ENCODE measurements around the gene TH.
"Not testable (repeated sequence)": the region's sequence is repeated elsewhere in the genome, so short reads cannot be mapped to it uniquely, and the experiment has no call there.

Gene TH

GRCh38 chr11:2194877-2195755 lies 23.5 kb upstream of the TH start:
- DNase-seq, result no peak

- DNase-seq, result not testable (repeated sequence)
Measured at GRCh38 chr11:2193888-2194595, 22.4 kb upstream of the TH start.

GRCh38 chr11:2193099-2193887 lies 21.7 kb upstream of the TH start:
- no peak for DNase-seq

- DNase-seq, result no peak
Measured at GRCh38 chr11:2192435-2192834, 20.8 kb upstream of the TH start.

GRCh38 chr11:2191883-2192282 lies 20.3 kb upstream of the TH start:
- no peak for DNase-seq

GRCh38 chr11:2190657-2191471 lies 19.2 kb upstream of the TH start:
- peak; percentile 60 for DNase-seq

- DNase-seq, result no peak
Measured at GRCh38 chr11:2189938-2190656, 18.5 kb upstream of the TH start.

- DNase-seq, result peak; percentile 23
Measured at GRCh38 chr11:2188745-2189144, 17.1 kb upstream of the TH start.

- no peak for DNase-seq
Measured at GRCh38 chr11:2187280-2187707, 15.7 kb upstream of the TH start.

GRCh38 chr11:2186669-2187279 lies 15.2 kb upstream of the TH start:
- DNase-seq, result peak; percentile 25

- no peak for DNase-seq
Measured at GRCh38 chr11:2185324-2186085, 13.9 kb upstream of the TH start.

GRCh38 chr11:2182692-2183474 lies 11.3 kb upstream of the TH start:
- no peak for DNase-seq

- DNase-seq, result no peak
Measured at GRCh38 chr11:2182075-2182474, 10.5 kb upstream of the TH start.

GRCh38 chr11:2180789-2181370 lies 9.3 kb upstream of the TH start:
- DNase-seq, result no peak

- no peak for DNase-seq
Measured at GRCh38 chr11:2180347-2180746, 8.7 kb upstream of the TH start.

GRCh38 chr11:2179516-2179915 lies 7.9 kb upstream of the TH start:
- no peak for DNase-seq

- DNase-seq, result no peak
Measured at GRCh38 chr11:2178906-2179494, 7.4 kb upstream of the TH start.

- not testable (repeated sequence) for DNase-seq
Measured at GRCh38 chr11:2178055-2178773, 6.6 kb upstream of the TH start.

Data from MV-4-11 (cell line).